ENCODE results near the gene CMTM6. TPM values are rescaled to one million over a fixed set of nuclear protein-coding genes. Genes with fewer than 3 reads are reported as not detected.

The CMTM6 gene
- total and polyA plus RNA-seq, 12 donors = 8.5 to 23.8 (median 11.0) TPM

DNA sequence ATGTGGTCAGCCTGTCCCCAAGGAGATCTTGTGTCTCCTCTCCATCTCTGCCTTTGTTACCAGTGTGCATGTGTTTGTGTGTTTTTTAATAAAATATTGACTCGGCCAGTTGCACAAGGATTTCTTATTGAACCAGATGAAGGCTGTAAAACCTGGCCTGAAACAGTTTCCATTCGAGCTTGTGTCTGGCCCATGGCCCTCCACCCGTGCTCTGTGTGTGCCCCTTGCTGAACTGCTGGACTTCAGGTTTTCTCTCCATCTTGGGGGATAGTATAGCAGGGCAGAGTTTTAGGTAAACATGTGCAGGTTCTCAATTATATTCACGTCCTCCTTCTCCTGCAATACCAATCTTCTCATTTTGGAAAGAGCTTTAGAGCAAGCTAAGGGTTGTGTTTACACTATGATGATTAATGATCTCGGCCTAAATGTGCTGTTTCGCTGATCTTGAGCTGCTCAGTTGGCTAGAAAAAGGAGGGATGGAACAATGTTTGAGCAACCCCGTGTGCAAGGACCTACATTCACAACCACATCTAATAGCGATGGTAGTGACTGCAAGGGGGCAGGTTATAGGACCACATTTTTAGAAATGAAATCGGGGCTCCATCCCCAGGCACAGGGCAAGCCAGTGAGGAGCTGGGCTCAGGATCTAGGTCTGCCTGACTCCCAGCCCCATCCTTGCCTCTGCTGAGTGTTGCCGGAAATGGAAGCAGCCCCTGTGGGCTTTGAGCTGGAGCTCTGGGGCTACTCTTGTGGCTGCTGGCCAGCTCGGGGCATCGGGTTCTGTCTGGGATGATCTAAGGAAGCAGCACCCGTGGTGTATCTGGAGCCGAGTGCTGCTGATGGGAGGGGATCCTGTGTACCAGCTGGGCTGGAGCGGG lies 47.7 kb downstream of the CMTM6 start:
- Histone ChIP-seq H3K4me3 (no peak overlapping the region), H3K27me3 (no peaks in the 10 kb centered on the region), H3K4me1 (peaks cover 0 to 33% (median 0%) of the 10 kb centered on the region in 9 donors), H3K9me3 (no peaks in the 10 kb centered on the region), H3K27ac (no peak overlapping the region), H3K36me3 (peaks cover 0 to 65% (median 0%) of the 10 kb centered on the region in 9 donors)
- no peak for ATAC-seq
- TF ChIP-seq, protein P1, sequence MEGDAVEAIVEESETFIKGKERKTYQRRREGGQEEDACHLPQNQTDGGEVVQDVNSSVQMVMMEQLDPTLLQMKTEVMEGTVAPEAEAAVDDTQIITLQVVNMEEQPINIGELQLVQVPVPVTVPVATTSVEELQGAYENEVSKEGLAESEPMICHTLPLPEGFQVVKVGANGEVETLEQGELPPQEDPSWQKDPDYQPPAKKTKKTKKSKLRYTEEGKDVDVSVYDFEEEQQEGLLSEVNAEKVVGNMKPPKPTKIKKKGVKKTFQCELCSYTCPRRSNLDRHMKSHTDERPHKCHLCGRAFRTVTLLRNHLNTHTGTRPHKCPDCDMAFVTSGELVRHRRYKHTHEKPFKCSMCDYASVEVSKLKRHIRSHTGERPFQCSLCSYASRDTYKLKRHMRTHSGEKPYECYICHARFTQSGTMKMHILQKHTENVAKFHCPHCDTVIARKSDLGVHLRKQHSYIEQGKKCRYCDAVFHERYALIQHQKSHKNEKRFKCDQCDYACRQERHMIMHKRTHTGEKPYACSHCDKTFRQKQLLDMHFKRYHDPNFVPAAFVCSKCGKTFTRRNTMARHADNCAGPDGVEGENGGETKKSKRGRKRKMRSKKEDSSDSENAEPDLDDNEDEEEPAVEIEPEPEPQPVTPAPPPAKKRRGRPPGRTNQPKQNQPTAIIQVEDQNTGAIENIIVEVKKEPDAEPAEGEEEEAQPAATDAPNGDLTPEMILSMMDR (IDR thresholded peaks at IDR 0.05) = no peak
- DNase-seq = no peak
- intact Hi-C loops (cut with DNase I) = loop anchor here in 1 of 10 donors (10.0 kb wide), 1 partner anchor 170 kb away; no protein-coding TSS in a partner anchor
- WGBS, 2 donors = 88 to 90% methylated on average over 15 of the region's 15 CpGs

DNA sequence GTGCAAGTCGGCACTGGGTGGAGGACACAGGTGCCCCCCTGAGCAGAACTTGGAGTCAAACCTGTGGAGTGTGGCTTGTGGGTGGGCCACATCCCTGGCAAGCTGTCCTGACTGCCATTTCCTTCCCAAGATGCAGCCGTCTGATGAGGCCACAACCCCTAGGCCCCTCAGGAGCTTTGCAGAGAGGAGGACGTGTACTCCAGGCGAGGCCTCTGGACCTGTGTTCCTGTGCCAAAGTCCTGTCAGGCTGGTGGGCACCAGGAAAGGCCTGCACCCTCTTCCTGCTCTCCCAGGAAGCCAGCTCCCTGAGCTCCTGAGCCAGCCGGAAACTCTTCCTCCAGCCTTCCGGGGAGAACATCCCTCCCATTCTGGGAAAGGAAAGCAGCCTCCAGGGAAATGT lies 48.5 kb downstream of the CMTM6 start:
- ATAC-seq = no peak

DNA sequence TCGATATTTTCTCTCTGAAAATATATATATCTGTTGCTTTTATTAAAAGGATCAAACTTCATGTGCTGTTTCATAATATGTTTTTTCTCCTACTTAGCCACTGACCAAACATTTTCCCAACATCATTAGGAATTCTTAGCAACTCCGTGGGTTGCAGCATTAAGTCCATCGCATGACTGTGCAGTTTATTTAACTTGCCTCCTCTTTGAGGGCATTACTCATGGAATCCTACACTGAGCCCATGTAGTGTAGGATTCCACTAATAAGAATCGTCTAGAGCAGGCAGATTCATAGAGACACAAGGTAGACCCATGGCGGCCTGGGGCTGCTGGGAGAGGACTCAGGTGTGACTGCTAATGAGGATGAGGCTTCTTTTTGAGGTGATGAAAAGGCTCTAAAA lies 49.3 kb downstream of the CMTM6 start:
- 95 to 97% methylated on average over 5 of the region's 5 CpGs for WGBS, 2 donors
- no peaks in the 10 kb centered on the region for H3K27me3 ChIP-seq
- H3K4me1 ChIP-seq = peaks cover 0 to 26% (median 0%) of the 10 kb centered on the region in 9 donors
- H3K36me3 ChIP-seq = peaks cover 0 to 79% (median 0%) of the 10 kb centered on the region in 9 donors
- H3K4me3 ChIP-seq = no peak overlapping the region
- H3K9me3 ChIP-seq = no peaks in the 10 kb centered on the region
- TF ChIP-seq, protein P1 (IDR thresholded peaks at IDR 0.05) = no peak
- DNase-seq = no peak
- H3K27ac ChIP-seq = no peak overlapping the region
- intact Hi-C loops (cut with DNase I) = loop anchor here in 1 of 10 donors (10.0 kb wide), 1 partner anchor 169 kb away; no protein-coding TSS in a partner anchor
- ATAC-seq = no peak

More for the DNA sequence above, 48.5 kb downstream of the CMTM6 start:
- 73 to 74% methylated on average over 6 of the region's 6 CpGs for WGBS, 2 donors
- Histone ChIP-seq H3K27ac (no peak overlapping the region), H3K27me3 (no peaks in the 10 kb centered on the region), H3K4me1 (peaks cover 0 to 25% (median 0%) of the 10 kb centered on the region in 9 donors), H3K36me3 (peaks cover 0 to 74% (median 0%) of the 10 kb centered on the region in 9 donors), H3K9me3 (no peaks in the 10 kb centered on the region), H3K4me3 (no peak overlapping the region)
- DNase-seq = no peak
- intact Hi-C loops (cut with DNase I) = loop anchor here in 1 of 10 donors (10.0 kb wide), 1 partner anchor 169 kb away; no protein-coding TSS in a partner anchor
- TF ChIP-seq, protein P1 (IDR thresholded peaks at IDR 0.05) = no peak

DNA sequence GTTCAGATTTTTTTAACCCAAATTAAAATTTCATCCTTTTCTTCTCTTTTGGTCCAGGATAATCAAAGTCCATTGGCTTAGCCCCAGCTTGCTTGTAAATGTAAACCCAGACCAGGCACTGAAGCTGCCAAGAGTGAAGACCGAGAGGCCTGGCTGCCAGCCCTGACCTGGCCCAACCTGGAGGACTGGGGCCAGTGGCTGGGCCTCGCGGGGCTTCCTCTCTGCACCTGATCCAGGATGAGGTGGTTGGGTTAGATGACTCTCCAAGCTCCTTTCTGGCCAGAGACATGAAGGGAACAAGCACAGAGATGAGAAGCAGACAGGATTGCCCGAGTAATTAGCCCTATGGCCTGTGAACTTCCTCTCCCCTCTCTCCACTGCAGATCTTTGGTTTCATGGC lies 50.6 kb downstream of the CMTM6 start:
- no peaks in the 10 kb centered on the region for H3K27me3 ChIP-seq
- 71 to 80% methylated on average over 4 of the region's 4 CpGs for WGBS, 2 donors
- ATAC-seq (no peak), DNase-seq (no peak)
- H3K36me3 ChIP-seq = peaks cover 0 to 80% (median 0%) of the 10 kb centered on the region in 9 donors
- no peak overlapping the region for H3K27ac ChIP-seq
- intact Hi-C loops (cut with DNase I) = loop anchor here in 1 of 10 donors (10.0 kb wide), 1 partner anchor 167 kb away; no protein-coding TSS in a partner anchor
- no peaks in the 10 kb centered on the region for H3K9me3 ChIP-seq
- TF ChIP-seq, protein P1 (IDR thresholded peaks at IDR 0.05) = no peak
- no peak overlapping the region for H3K4me3 ChIP-seq
- H3K4me1 ChIP-seq = peaks cover 0 to 19% (median 0%) of the 10 kb centered on the region in 9 donors

Data from heart right ventricle (tissue), 16 donors.